Ovary (tissue), 9 donors: ENCODE measurements around the gene PLAGL2. TPM values are rescaled to one million over a fixed set of nuclear protein-coding genes. Genes with fewer than 3 reads are reported as not detected.

Source experiments
- DNase-seq, 5 donors: peaks; one replicate each; pipeline ENCODE4 v3.0.0-alpha.2; 2019 to 2020
- H3K27ac ChIP-seq, 2 donors: fragments of 200-600 bp; one replicate each; pipeline versions ENCODE4 v1.5.1 to v1.8.0; 2019 to 2022
- H3K27me3 ChIP-seq: fragments of 200-600 bp; one replicate; pipeline ENCODE4 v1.8.0; 2022
- H3K36me3 ChIP-seq: fragments of 200-600 bp; sonication (generic); one replicate; pipeline ENCODE4 v1.5.1; 2019
- H3K4me1 ChIP-seq: one replicate; pipeline ENCODE4 v1.8.1; 2013; ENCODE audit warnings: mild to moderate bottlenecking, moderate library complexity; ENCODE audit not compliant: insufficient read depth
- H3K4me3 ChIP-seq: fragments of 200-600 bp; sonication (generic); one replicate; pipeline ENCODE4 v1.5.1; 2017
- H3K9me3 ChIP-seq, 2 donors: fragments of 200-600 bp in 1 of 2; sonication (generic) in 1 of 2; one replicate each; pipeline versions ENCODE4 v1.5.1 to v1.8.1; 2013 to 2019; ENCODE audit warnings: mild to moderate bottlenecking in 1 of 2, moderate library complexity in 1 of 2
- CTCF ChIP-seq, 3 donors: fragments of 450-650 bp in 2 of 3; fragments of 200-600 bp in 1 of 3; IDR thresholded peaks; one replicate each; pipeline versions ENCODE4 v1.5.1 to v1.8.0; 2016 to 2022; ENCODE audit warnings: antibody characterized with exemption in 3 of 3, mild to moderate bottlenecking in 1 of 3
- EP300 ChIP-seq: sonication (generic); formaldehyde crosslinking; IDR thresholded peaks from one replicate; pipeline ENCODE4 v1.6.1; 2017; ENCODE audit warnings: antibody characterized with exemption
- POLR2A ChIP-seq: fragments of 450-650 bp; IDR thresholded peaks from one replicate; pipeline ENCODE4 v1.6.1; 2017; ENCODE audit warnings: antibody characterized with exemption, mild to moderate bottlenecking, moderate library complexity
- WGBS, 3 donors: extraction: QIAGEN DNeasy Blood & Tissue Kit in 1 of 3; methylation state at CpG; one replicate each; pipeline versions ENCODE4 v1.1.5 to v1.1.7; 2013 to 2017; 5-methylcytosine and 5-hydroxymethylcytosine counted together
- intact Hi-C, 4 donors: fragments of 100-400 bp; cut with DNase I; formaldehyde crosslinking; loops; one replicate each; pipeline versions ENCODE4 v1.11.0 to v1.15.1; 2022 to 2023
- polyA plus RNA-seq, 2 donors: library from polyadenylated mRNA; stranded (reverse); fragments of 200-250 nt in 1 of 2; fragments of 350-450 nt in 1 of 2; fragmentation: Illumina TruSeq in 1 of 2; extraction: RNeasy Lipid Tissue Mini Kit (QIAGEN cat#74804) in 1 of 2; gene quantifications; one replicate each; pipeline ENCODE4 v1.2.3, GENCODE V29; 2013 to 2014
- total RNA-seq, 7 donors: library from RNA; depleted of rRNA in 2 of 7; stranded (reverse); fragments of >200 nt in 2 of 7; fragmentation: NEBNext Ultra II Directional in 3 of 7; extraction: Animal tissue kit (Norgen Biotek cat#: 25700) in 3 of 7; gene quantifications; one replicate each; pipeline versions ENCODE4 v1.1.0 to v1.2.4, GENCODE V29; 2016 to 2023
- donor health status: DM: no; HTN: no; CAD: no; lungs with moderate emphysema.
- donor health status: DM: no; HTN: no; CAD: no.
- donor health status: Bipolar disorder and iron deficiency.
- donor health status: DM: yes; HTN: yes; CAD: no.
- donor health status: DM: no; HTN: no; CAD: no.
- donor health status: DM: yes; HTN: yes; CAD: no.

PLAGL2 gene
- total and polyA plus RNA-seq, 9 donors, result 5.4 to 21.8 (median 14.7) TPM

- H3K36me3 ChIP-seq, result no peaks in the 10 kb centered on the region
- peak overlapping the region; percentile 38 for H3K4me3 ChIP-seq
- no peaks in the 10 kb centered on the region for H3K9me3 ChIP-seq
- H3K4me1 ChIP-seq, result peaks cover 19% of the 10 kb centered on the region
- intact Hi-C loops, result loop anchor here in 1 of 4 donors (10.0 kb wide), 1 partner anchor 85 kb away; the partner anchor contains the start of gene TM9SF4
- WGBS, 3 donors, result 1 to 2% (median 2%) methylated on average over 68 to 88 of the region's 88 CpGs
- H3K27me3 ChIP-seq, result no peaks in the 10 kb centered on the region
- peak; percentile 42 to 65 (median 53) for DNase-seq
- peak overlapping the region; percentile 88 to 97 for H3K27ac ChIP-seq
- TF ChIP-seq EP300, result no peak
- TF ChIP-seq CTCF (IDR thresholded peaks at IDR 0.05), result no peak
Measured at GRCh38 chr20:32189691-32190615, 17.6 kb downstream of the PLAGL2 start.

GRCh38 chr20:32189123-32189410 is 18.5 kb downstream of the PLAGL2 start:
- peaks cover 19% of the 10 kb centered on the region for H3K4me1 ChIP-seq
- no peaks in the 10 kb centered on the region for H3K9me3 ChIP-seq
- H3K27ac ChIP-seq, result peak overlapping the region in 1 of 2 donors; percentile 88
- no peak for TF ChIP-seq EP300
- no peak for TF ChIP-seq POLR2A
- TF ChIP-seq CTCF (IDR thresholded peaks at IDR 0.05), result no peak
- no peak for DNase-seq
- no peaks in the 10 kb centered on the region for H3K36me3 ChIP-seq
- no peaks in the 10 kb centered on the region for H3K27me3 ChIP-seq
- H3K4me3 ChIP-seq, result peak overlapping the region; percentile 38
- intact Hi-C loops, result no loop called here
- 88 to 95% (median 89%) methylated on average over 8 to 9 of the region's 9 CpGs for WGBS, 3 donors

GRCh38 chr20:32188376-32189122 is 19.0 kb downstream of the PLAGL2 start:
- 96 to 97% (median 96%) methylated on average over 17 of the region's 17 CpGs for WGBS, 3 donors
- peak in 1 of 5 donors; percentile 38 for DNase-seq
- H3K27me3 ChIP-seq, result no peaks in the 10 kb centered on the region
- no peaks in the 10 kb centered on the region for H3K36me3 ChIP-seq
- intact Hi-C loops, result no loop called here
- H3K9me3 ChIP-seq, result no peaks in the 10 kb centered on the region
- peaks cover 19% of the 10 kb centered on the region for H3K4me1 ChIP-seq
- no peak overlapping the region for H3K27ac ChIP-seq
- TF ChIP-seq EP300 (no peak), CTCF (IDR thresholded peaks at IDR 0.05) (no peak), POLR2A (no peak)
- peak overlapping the region; percentile 38 for H3K4me3 ChIP-seq

DNA sequence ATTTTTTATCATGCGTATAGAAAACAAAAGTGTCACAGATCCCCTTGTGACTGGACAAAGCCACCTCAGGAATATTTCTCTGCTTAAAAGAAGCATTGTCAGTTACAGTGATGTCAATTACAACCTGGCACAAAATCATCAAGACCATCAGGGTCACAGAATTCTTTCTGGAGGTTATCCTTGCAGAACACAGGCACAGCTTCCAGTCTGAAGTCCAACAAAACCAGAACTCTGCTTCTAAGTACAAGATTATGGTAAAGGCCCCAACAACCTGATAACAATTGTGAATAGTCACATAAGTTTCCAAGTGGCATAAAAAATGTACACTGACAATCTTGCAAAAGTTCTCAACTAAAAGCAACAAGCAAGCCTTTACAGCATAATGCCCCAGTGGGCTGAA is 21.0 kb downstream of the PLAGL2 start:
- Histone ChIP-seq H3K4me3 (no peak overlapping the region), H3K27me3 (no peaks in the 10 kb centered on the region), H3K9me3 (no peaks in the 10 kb centered on the region), H3K4me1 (peaks cover 16% of the 10 kb centered on the region), H3K36me3 (no peaks in the 10 kb centered on the region), H3K27ac (no peak overlapping the region)
- DNase-seq, result no peak
- intact Hi-C loops, result no loop called here
- TF ChIP-seq POLR2A, result no peak
- TF ChIP-seq CTCF (IDR thresholded peaks at IDR 0.05), result no peak
- TF ChIP-seq EP300, result no peak
- WGBS, 3 donors, result 94 to 98% (median 96%) methylated on average over 1 of the region's 1 CpG
